NOMO-1 treated with DMSO at 0.1 percent for 48 hours (cell line): Measurements from ENCODE around the gene TRPM4.
"Not testable (repeated sequence)": the region's sequence is repeated elsewhere in the genome, so short reads cannot be mapped to it uniquely, and the experiment has no call there.

Experiments used
- DNase-seq: peaks from one replicate; lab custom pipeline; 2025; ENCODE audit not compliant: unreplicated experiment; lab: John Stamatoyannopoulos, UW

The TRPM4 gene

GRCh38 chr19:49126575-49126974 lies 31.0 kb upstream of the TRPM4 start:
- no peak for DNase-seq

GRCh38 chr19:49127225-49127624 lies 30.4 kb upstream of the TRPM4 start:
- not testable (repeated sequence) for DNase-seq

GRCh38 chr19:49127674-49128544 lies 29.7 kb upstream of the TRPM4 start:
- peak; percentile 92 for DNase-seq

GRCh38 chr19:49128545-49129237 lies 28.9 kb upstream of the TRPM4 start:
- no peak for DNase-seq

- DNase-seq, result no peak
Measured at GRCh38 chr19:49129238-49129583, 28.4 kb upstream of the TRPM4 start.

- DNase-seq, result no peak
Measured at GRCh38 chr19:49130325-49130724, 27.3 kb upstream of the TRPM4 start.

- no peak for DNase-seq
Measured at GRCh38 chr19:49132974-49133609, 24.5 kb upstream of the TRPM4 start.

- DNase-seq, result no peak
Measured at GRCh38 chr19:49133621-49134454, 23.8 kb upstream of the TRPM4 start.

- DNase-seq, result no peak
Measured at GRCh38 chr19:49135686-49136085, 21.9 kb upstream of the TRPM4 start.

GRCh38 chr19:49136771-49137171 lies 20.8 kb upstream of the TRPM4 start:
- no peak for DNase-seq

- DNase-seq, result no peak
Measured at GRCh38 chr19:49140951-49141350, 16.6 kb upstream of the TRPM4 start.

GRCh38 chr19:49141352-49141751 lies 16.2 kb upstream of the TRPM4 start:
- DNase-seq, result no peak

- no peak for DNase-seq
Measured at GRCh38 chr19:49142866-49143335, 14.7 kb upstream of the TRPM4 start.

- DNase-seq, result peak; percentile 51
Measured at GRCh38 chr19:49145573-49146407, 11.8 kb upstream of the TRPM4 start.

GRCh38 chr19:49146408-49146770 lies 11.2 kb upstream of the TRPM4 start:
- not testable (repeated sequence) for DNase-seq

GRCh38 chr19:49148044-49148682 lies 9.4 kb upstream of the TRPM4 start:
- no peak for DNase-seq

GRCh38 chr19:49148784-49149651 lies 8.6 kb upstream of the TRPM4 start:
- peak; percentile 88 for DNase-seq

- peak; percentile 35 for DNase-seq
Measured at GRCh38 chr19:49149652-49150105, 7.9 kb upstream of the TRPM4 start.
